ENCODE measurements around the gene NME7. TPM values are rescaled to one million over a fixed set of nuclear protein-coding genes. Genes with fewer than 3 reads are reported as not detected.

The NME7 gene
- total RNA-seq, 1 experiment from 2014 or later, result 30.3 TPM

DNA sequence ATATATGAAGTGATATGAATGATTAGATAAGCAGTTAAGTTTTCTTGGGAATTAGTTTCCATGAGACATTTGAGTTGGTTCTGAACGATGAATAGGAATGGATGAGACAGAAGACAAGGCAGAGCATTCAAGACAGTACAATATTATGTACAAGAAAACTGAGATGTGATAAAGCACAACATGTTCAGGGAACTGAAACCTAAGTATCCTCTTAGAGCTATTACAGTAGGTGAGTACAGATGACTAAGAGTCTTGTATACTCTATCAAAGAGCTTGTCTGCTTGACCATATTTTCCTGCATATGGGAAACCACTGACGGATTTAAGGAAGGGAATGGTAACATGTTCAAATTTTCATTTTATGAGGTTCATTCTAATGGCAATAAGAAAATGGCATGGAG is 61.6 kb downstream of the NME7 start:
- intact Hi-C loops (cut with micrococcal nuclease; ENCODE audit: unreplicated experiment), result no loop called here
- H3K9me3 ChIP-seq (ENCODE audit: control insufficient read depth, insufficient read depth, low read depth, low read length), result no peaks in the 10 kb centered on the region
- POLR2A ChIA-PET, result no interaction called here
- ATAC-seq (no peak), DNase-seq (ENCODE audit: low read depth, low spot score) (no peak)
- H3K36me3 ChIP-seq (ENCODE audit: control insufficient read depth, insufficient read depth, low read length), result no peaks in the 10 kb centered on the region
- no TSS peak for BruUV-seq (replicated peaks)
- H3K4me1 ChIP-seq (ENCODE audit: control insufficient read depth, insufficient read depth, low read length), result no peaks in the 10 kb centered on the region
- H3K27me3 ChIP-seq (ENCODE audit: control insufficient read depth, insufficient read depth, low read length), result no peaks in the 10 kb centered on the region
- CTCF ChIA-PET, result no interaction called here
- H3K27ac ChIP-seq (ENCODE audit: low read length), result no peak overlapping the region
- TF ChIP-seq POLR2AphosphoS5 (IDR thresholded peaks at IDR 0.05; ENCODE audit: low read depth, low read length) (no peak), SIN3A (IDR thresholded peaks at IDR 0.05; ENCODE audit: borderline replicate concordance, insufficient read depth, low read depth, low read length) (no peak), TCF7L2 (IDR thresholded peaks at IDR 0.05; ENCODE audit: low read depth, low read length) (no peak), REST (IDR thresholded peaks at IDR 0.05; ENCODE audit: insufficient read depth in 1 of 2, low read depth in 2 of 2, low read length in 1 of 2) (no peak)
- TF ChIP-seq, protein P1, sequence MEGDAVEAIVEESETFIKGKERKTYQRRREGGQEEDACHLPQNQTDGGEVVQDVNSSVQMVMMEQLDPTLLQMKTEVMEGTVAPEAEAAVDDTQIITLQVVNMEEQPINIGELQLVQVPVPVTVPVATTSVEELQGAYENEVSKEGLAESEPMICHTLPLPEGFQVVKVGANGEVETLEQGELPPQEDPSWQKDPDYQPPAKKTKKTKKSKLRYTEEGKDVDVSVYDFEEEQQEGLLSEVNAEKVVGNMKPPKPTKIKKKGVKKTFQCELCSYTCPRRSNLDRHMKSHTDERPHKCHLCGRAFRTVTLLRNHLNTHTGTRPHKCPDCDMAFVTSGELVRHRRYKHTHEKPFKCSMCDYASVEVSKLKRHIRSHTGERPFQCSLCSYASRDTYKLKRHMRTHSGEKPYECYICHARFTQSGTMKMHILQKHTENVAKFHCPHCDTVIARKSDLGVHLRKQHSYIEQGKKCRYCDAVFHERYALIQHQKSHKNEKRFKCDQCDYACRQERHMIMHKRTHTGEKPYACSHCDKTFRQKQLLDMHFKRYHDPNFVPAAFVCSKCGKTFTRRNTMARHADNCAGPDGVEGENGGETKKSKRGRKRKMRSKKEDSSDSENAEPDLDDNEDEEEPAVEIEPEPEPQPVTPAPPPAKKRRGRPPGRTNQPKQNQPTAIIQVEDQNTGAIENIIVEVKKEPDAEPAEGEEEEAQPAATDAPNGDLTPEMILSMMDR (IDR thresholded peaks at IDR 0.05), result no peak
- in situ Hi-C loops (cut with HindIII; ENCODE audit: low pct_unique_long_range_greater_than_20kb, low sequenced_read_pairs), result no loop called here
- no peak overlapping the region for H3K4me3 ChIP-seq (ENCODE audit: low read depth in 2 of 2, low read length in 2 of 2)

GRCh38 chr1:169305356-169305755 is 62.2 kb downstream of the NME7 start:
- POLR2A ChIA-PET, result no interaction called here
- H3K27me3 ChIP-seq (ENCODE audit: control insufficient read depth, insufficient read depth, low read length), result no peaks in the 10 kb centered on the region
- ATAC-seq (no peak), DNase-seq (ENCODE audit: low read depth, low spot score) (no peak)
- intact Hi-C loops (cut with micrococcal nuclease; ENCODE audit: unreplicated experiment) (no loop called here), in situ Hi-C loops (cut with HindIII; ENCODE audit: low pct_unique_long_range_greater_than_20kb, low sequenced_read_pairs) (no loop called here)
- CTCF ChIA-PET, result no interaction called here
- no peaks in the 10 kb centered on the region for H3K36me3 ChIP-seq (ENCODE audit: control insufficient read depth, insufficient read depth, low read length)
- TF ChIP-seq TCF7L2 (IDR thresholded peaks at IDR 0.05; ENCODE audit: low read depth, low read length), result no peak
- TF ChIP-seq, protein P1 (IDR thresholded peaks at IDR 0.05), result no peak
- no peak for TF ChIP-seq SIN3A (IDR thresholded peaks at IDR 0.05; ENCODE audit: borderline replicate concordance, insufficient read depth, low read depth, low read length)
- no peak for TF ChIP-seq REST (IDR thresholded peaks at IDR 0.05; ENCODE audit: insufficient read depth in 1 of 2, low read depth in 2 of 2, low read length in 1 of 2)
- TF ChIP-seq POLR2AphosphoS5 (IDR thresholded peaks at IDR 0.05; ENCODE audit: low read depth, low read length), result no peak
- no peak overlapping the region for H3K4me3 ChIP-seq (ENCODE audit: low read depth in 2 of 2, low read length in 2 of 2)
- H3K9me3 ChIP-seq (ENCODE audit: control insufficient read depth, insufficient read depth, low read depth, low read length), result no peaks in the 10 kb centered on the region
- H3K4me1 ChIP-seq (ENCODE audit: control insufficient read depth, insufficient read depth, low read length), result no peaks in the 10 kb centered on the region
- BruUV-seq (replicated peaks), result no TSS peak
- no peak overlapping the region for H3K27ac ChIP-seq (ENCODE audit: low read length)
